GM21423 (cell line): ENCODE measurements around the gene GCK.
A peak's percentile ranks its signal among the peaks of the same experiment; 100 is the strongest.

ENCODE experiments used
- ATAC-seq: cut with Tn5 transposase; IDR thresholded peaks from one replicate; pipeline ENCODE4 v1.9.1; 2021; ENCODE audit warnings: mild to moderate bottlenecking, moderate library complexity; ENCODE audit not compliant: unreplicated experiment

Gene GCK

DNA sequence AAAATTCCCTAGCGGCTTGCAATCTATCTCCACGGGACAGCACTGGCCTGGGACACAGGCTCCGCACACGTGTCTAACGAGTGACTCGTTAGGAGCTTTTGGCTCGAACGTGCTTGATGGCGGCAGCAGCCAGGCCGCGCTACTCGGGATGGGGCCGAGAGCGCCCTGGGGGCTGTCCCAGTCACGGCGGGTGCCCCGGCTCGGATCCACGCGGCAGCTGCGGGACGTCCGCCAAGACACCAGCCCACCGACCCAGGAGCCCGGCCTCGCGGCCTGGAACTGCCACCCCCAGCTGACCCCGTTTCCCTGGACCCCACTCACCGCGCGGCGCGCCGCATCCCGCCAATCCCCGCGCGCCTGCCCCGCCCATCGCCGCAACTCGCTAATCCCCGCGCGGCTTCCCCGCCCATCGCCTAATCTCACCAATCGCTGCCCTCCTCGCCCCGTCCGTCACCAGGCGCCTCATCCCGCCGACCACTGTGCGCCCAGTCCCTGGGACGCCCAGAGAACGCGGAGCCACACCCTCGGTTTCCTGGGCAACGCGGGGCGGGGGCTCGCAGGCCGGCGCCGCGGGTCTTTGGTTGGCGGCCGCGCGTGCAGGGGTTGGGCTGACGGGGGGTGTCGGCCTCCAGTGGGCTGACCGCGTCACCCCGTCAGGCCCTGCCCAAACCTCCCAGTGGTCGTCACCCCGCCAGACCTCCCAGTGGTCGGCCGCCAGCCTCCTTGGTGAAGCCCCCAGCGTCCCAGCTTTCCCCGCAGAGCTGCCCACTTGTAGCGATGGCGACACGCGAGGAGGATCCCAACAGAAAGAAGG lies 65.8 kb downstream of the GCK start, which contains the start of gene POLD2:
Gene POLD2 (minus strand): TSS at position 359 of the 814 bp plus-strand sequence. CDS start 1,495 bp downstream, outside the sequence.
- ATAC-seq: peak; percentile 99

- no peak for ATAC-seq
Measured at GRCh38 chr7:44122529-44122928, 66.7 kb downstream of the GCK start.

GRCh38 chr7:44121761-44122420 lies 67.3 kb downstream of the GCK start:
- ATAC-seq: no peak

GRCh38 chr7:44120395-44120794 lies 68.8 kb downstream of the GCK start:
- ATAC-seq: no peak

GRCh38 chr7:44119829-44120380 lies 69.3 kb downstream of the GCK start:
- no peak for ATAC-seq

DNA sequence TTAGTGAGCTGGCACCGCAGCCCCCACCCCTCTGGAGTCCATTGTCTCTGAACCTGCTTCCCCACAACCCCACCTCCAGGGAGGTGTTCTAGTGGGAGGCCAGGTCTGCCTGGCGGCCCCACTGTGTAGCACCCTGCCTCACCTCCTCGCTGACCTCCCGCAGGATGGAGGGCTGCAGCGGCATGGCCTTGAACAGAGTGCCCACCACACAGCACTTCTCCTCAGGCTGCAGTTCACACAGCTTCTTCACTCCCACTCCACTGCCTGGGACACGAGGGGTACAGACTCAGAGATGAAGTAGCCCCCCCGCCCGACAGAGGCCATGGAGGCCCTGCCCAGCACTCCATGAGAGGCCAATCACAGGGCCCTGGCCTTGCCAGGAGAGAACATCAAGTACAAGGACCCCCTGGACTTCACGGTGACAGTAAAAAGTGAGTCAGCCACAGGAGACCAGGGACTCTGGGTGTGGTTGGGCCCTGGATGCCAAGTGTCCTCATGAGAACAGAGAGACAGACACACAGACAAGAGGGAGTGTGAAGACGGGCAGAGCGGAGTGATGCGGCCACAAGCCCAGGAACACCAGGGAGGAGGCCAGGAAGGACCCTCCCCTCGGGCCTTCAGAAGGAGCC lies 71.3 kb downstream of the GCK start:
- no peak for ATAC-seq

DNA sequence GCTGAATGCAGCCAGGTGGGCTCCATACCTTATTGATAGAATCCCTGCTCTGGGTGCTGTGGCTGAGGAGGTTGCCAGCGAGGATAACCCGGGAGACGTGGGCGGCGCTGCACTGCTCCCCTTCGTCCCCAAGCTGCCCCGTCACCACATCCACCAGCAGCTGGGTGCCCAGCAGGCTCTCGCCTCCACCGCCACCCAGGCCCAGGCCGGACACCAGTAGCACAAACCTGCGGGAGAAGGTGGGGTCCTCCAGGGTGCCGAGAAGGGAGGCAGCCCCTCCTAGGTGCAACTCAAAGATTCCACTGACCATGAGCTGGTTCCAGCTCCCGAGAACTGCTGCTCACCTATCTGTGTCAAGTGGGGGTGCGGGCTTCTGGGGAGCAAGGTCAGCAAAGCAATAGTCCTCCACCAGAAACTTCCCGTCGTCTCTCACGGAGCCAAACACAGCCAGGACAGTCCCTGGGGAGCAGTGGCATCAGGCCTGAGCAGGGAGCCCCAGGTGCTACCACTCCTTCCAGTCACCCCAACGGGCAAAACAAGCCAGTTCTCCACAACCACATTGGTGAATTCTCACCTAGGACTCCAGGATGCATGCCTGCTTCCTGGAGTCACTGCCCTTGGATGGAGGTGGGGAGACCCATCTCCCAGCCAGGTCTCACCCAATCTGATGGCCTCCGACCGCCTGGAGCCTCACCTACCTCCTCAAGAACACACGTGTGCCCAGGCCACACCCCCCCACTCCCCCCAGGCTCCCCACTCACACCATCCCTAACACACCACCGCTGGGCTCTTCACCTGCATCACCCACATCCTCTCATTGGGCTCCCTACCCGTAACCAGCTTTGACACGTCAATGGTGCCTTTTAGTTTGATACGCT lies 72.2 kb downstream of the GCK start:
- ATAC-seq: no peak

GRCh38 chr7:44116087-44116788 lies 73.0 kb downstream of the GCK start:
- no peak for ATAC-seq

DNA sequence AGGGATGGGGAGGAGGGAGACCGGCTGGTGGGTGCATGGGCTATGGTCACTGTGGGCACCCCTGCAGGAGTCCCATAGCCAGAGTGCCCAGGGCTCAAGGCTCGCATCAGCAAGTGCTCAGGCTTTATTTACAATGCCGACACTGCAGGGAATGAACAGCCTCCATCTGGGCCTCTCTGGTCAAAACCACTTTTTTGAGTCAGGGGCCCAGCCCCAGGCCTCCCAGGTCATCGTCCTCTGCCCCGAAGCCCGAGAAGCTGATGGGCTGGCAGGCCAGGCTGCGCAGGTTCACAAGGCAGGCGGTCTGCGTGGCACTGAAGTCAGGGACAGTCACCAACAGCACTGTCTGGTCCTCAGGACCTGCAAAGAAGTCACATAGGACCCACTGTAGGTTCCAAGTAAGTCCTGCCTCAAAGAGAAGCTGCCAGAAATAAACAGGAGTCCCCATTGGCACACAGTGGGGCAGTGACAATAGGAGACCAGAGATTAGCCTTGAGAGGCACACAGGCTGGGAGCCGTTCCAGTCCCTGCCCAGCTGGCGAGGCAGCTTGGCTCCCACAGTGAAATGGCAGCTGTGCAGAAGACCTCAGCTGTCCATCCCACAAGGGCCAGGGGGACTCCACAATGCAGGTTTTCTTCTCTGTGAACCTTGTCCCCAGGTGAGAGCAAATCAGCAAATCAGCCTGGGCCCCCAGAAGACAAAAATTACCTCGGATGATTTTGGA lies 74.5 kb downstream of the GCK start:
- no peak for ATAC-seq

- ATAC-seq: no peak
Measured at GRCh38 chr7:44113764-44114354, 75.4 kb downstream of the GCK start.

DNA sequence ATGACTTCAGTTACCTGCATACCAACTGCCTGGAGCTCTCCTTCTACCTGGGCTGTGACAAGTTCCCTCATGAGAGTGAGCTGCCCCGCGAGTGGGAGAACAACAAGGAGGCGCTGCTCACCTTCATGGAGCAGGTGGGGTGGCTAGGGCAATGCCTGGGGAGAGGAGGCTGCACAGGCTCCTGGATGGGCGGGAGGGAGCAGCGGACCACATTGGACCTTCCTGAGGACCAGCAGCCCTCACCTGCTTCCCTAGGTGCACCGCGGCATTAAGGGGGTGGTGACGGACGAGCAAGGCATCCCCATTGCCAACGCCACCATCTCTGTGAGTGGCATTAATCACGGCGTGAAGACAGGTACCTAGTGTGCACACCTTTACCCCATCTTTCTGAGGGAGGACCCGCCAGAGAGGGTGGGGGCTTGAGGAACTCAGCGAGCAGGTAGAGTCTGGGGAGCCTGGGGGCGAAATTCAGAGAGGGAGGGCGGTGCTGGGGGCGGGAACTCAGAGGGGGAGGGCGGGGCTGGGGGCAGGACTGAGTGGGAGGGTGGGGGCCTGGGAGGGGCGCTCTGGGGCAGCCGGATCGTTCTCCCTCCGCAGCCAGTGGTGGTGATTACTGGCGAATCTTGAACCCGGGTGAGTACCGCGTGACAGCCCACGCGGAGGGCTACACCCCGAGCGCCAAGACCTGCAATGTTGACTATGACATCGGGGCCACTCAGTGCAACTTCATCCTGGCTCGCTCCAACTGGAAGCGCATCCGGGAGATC lies 76.1 kb downstream of the GCK start:
- ATAC-seq: no peak

- no peak for ATAC-seq
Measured at GRCh38 chr7:44112231-44112996, 76.8 kb downstream of the GCK start.

GRCh38 chr7:44111761-44112160 lies 77.5 kb downstream of the GCK start:
- ATAC-seq: no peak

- no peak for ATAC-seq
Measured at GRCh38 chr7:44110719-44111635, 78.3 kb downstream of the GCK start.

- no peak for ATAC-seq
Measured at GRCh38 chr7:44109991-44110390, 79.2 kb downstream of the GCK start.
